Measurements from ENCODE around the gene GRIN1.

Gene GRIN1

GRCh38 chr9:137178939-137179630 lies 40.1 kb downstream of the GRIN1 start:
- peaks cover 46% of the 10 kb centered on the region for H3K36me3 ChIP-seq (ENCODE audit: control insufficient read depth, insufficient read depth, low read length)
- H3K27ac ChIP-seq (ENCODE audit: low read depth, low read length): no peak overlapping the region

GRCh38 chr9:137179761-137180160 lies 40.8 kb downstream of the GRIN1 start:
- Histone ChIP-seq H3K36me3 (ENCODE audit: control insufficient read depth, insufficient read depth, low read length) (peaks cover 52% of the 10 kb centered on the region), H3K9me3 (ENCODE audit: control insufficient read depth, insufficient read depth, low read length) (no peaks in the 10 kb centered on the region), H3K4me1 (ENCODE audit: control insufficient read depth, insufficient read depth, low read length) (no peaks in the 10 kb centered on the region; the same call in 1 of the 2 replicates), H3K27me3 (ENCODE audit: control insufficient read depth, insufficient read depth, low read length) (peaks cover 9% of the 10 kb centered on the region; the same call in 1 of the 2 replicates), H3K27ac (ENCODE audit: low read depth, low read length) (no peak overlapping the region), H3K9ac (ENCODE audit: low read depth, low read length) (no peak overlapping the region), H3K4me3 (ENCODE audit: low read depth, low read length) (no peak overlapping the region)

More at GRCh38 chr9:137178939-137179630, 40.1 kb downstream of the GRIN1 start:
- Histone ChIP-seq H3K9me3 (ENCODE audit: control insufficient read depth, insufficient read depth, low read length) (no peaks in the 10 kb centered on the region), H3K4me3 (ENCODE audit: low read depth, low read length) (no peak overlapping the region), H3K27me3 (ENCODE audit: control insufficient read depth, insufficient read depth, low read length) (peaks cover 11% of the 10 kb centered on the region; the same call in 1 of the 2 replicates), H3K4me1 (ENCODE audit: control insufficient read depth, insufficient read depth, low read length) (no peaks in the 10 kb centered on the region; the same call in 1 of the 2 replicates), H3K9ac (ENCODE audit: low read depth, low read length) (no peak overlapping the region)

GRCh38 chr9:137180491-137180890 lies 41.5 kb downstream of the GRIN1 start:
- H3K4me1 ChIP-seq (ENCODE audit: control insufficient read depth, insufficient read depth, low read length): no peaks in the 10 kb centered on the region; the same call in 1 of the 2 replicates
- peaks cover 57% of the 10 kb centered on the region for H3K36me3 ChIP-seq (ENCODE audit: control insufficient read depth, insufficient read depth, low read length)
- no peak overlapping the region for H3K27ac ChIP-seq (ENCODE audit: low read depth, low read length)

GRCh38 chr9:137181680-137182079 lies 42.7 kb downstream of the GRIN1 start:
- Histone ChIP-seq H3K27ac (ENCODE audit: low read depth, low read length) (no peak overlapping the region), H3K27me3 (ENCODE audit: control insufficient read depth, insufficient read depth, low read length) (no peaks in the 10 kb centered on the region), H3K9me3 (ENCODE audit: control insufficient read depth, insufficient read depth, low read length) (no peaks in the 10 kb centered on the region), H3K4me3 (ENCODE audit: low read depth, low read length) (no peak overlapping the region), H3K4me1 (ENCODE audit: control insufficient read depth, insufficient read depth, low read length) (no peaks in the 10 kb centered on the region), H3K36me3 (ENCODE audit: control insufficient read depth, insufficient read depth, low read length) (peaks cover 69% of the 10 kb centered on the region), H3K9ac (ENCODE audit: low read depth, low read length) (no peak overlapping the region)

More at GRCh38 chr9:137180491-137180890, 41.5 kb downstream of the GRIN1 start:
- Histone ChIP-seq H3K27me3 (ENCODE audit: control insufficient read depth, insufficient read depth, low read length) (peaks cover 5% of the 10 kb centered on the region; the same call in 1 of the 2 replicates), H3K4me3 (ENCODE audit: low read depth, low read length) (no peak overlapping the region), H3K9me3 (ENCODE audit: control insufficient read depth, insufficient read depth, low read length) (no peaks in the 10 kb centered on the region), H3K9ac (ENCODE audit: low read depth, low read length) (no peak overlapping the region)

- H3K27ac ChIP-seq (ENCODE audit: low read depth, low read length): no peak overlapping the region
- H3K9me3 ChIP-seq (ENCODE audit: control insufficient read depth, insufficient read depth, low read length): no peaks in the 10 kb centered on the region
- no peak overlapping the region for H3K9ac ChIP-seq (ENCODE audit: low read depth, low read length)
- H3K4me3 ChIP-seq (ENCODE audit: low read depth, low read length): no peak overlapping the region
- H3K4me1 ChIP-seq (ENCODE audit: control insufficient read depth, insufficient read depth, low read length): no peaks in the 10 kb centered on the region
- peaks cover 75% of the 10 kb centered on the region for H3K36me3 ChIP-seq (ENCODE audit: control insufficient read depth, insufficient read depth, low read length)
- no peaks in the 10 kb centered on the region for H3K27me3 ChIP-seq (ENCODE audit: control insufficient read depth, insufficient read depth, low read length)
Measured at GRCh38 chr9:137182836-137183235, 43.9 kb downstream of the GRIN1 start.

GRCh38 chr9:137183980-137184595 lies 45.1 kb downstream of the GRIN1 start:
- Histone ChIP-seq H3K4me3 (ENCODE audit: low read depth, low read length) (no peak overlapping the region), H3K36me3 (ENCODE audit: control insufficient read depth, insufficient read depth, low read length) (peaks cover 71% of the 10 kb centered on the region)

GRCh38 chr9:137184881-137185660 lies 46.1 kb downstream of the GRIN1 start:
- no peaks in the 10 kb centered on the region for H3K4me1 ChIP-seq (ENCODE audit: control insufficient read depth, insufficient read depth, low read length)
- H3K27ac ChIP-seq (ENCODE audit: low read depth, low read length): no peak overlapping the region
- H3K27me3 ChIP-seq (ENCODE audit: control insufficient read depth, insufficient read depth, low read length): no peaks in the 10 kb centered on the region
- no peaks in the 10 kb centered on the region for H3K9me3 ChIP-seq (ENCODE audit: control insufficient read depth, insufficient read depth, low read length)
- no peak overlapping the region for H3K4me3 ChIP-seq (ENCODE audit: low read depth, low read length)
- H3K9ac ChIP-seq (ENCODE audit: low read depth, low read length): no peak overlapping the region
- H3K36me3 ChIP-seq (ENCODE audit: control insufficient read depth, insufficient read depth, low read length): peaks cover 66% of the 10 kb centered on the region

More at GRCh38 chr9:137183980-137184595, 45.1 kb downstream of the GRIN1 start:
- H3K27ac ChIP-seq (ENCODE audit: low read depth, low read length): no peak overlapping the region
- no peaks in the 10 kb centered on the region for H3K9me3 ChIP-seq (ENCODE audit: control insufficient read depth, insufficient read depth, low read length)
- no peaks in the 10 kb centered on the region for H3K27me3 ChIP-seq (ENCODE audit: control insufficient read depth, insufficient read depth, low read length)
- no peaks in the 10 kb centered on the region for H3K4me1 ChIP-seq (ENCODE audit: control insufficient read depth, insufficient read depth, low read length)
- H3K9ac ChIP-seq (ENCODE audit: low read depth, low read length): no peak overlapping the region

- Histone ChIP-seq H3K27me3 (ENCODE audit: control insufficient read depth, insufficient read depth, low read length) (no peaks in the 10 kb centered on the region), H3K9ac (ENCODE audit: low read depth, low read length) (no peak overlapping the region), H3K36me3 (ENCODE audit: control insufficient read depth, insufficient read depth, low read length) (peaks cover 66% of the 10 kb centered on the region), H3K4me3 (ENCODE audit: low read depth, low read length) (no peak overlapping the region), H3K4me1 (ENCODE audit: control insufficient read depth, insufficient read depth, low read length) (no peaks in the 10 kb centered on the region), H3K9me3 (ENCODE audit: control insufficient read depth, insufficient read depth, low read length) (no peaks in the 10 kb centered on the region), H3K27ac (ENCODE audit: low read depth, low read length) (no peak overlapping the region)
Measured at GRCh38 chr9:137185921-137186320, 47.0 kb downstream of the GRIN1 start.

GRCh38 chr9:137186385-137186784 lies 47.4 kb downstream of the GRIN1 start:
- H3K9ac ChIP-seq (ENCODE audit: low read depth, low read length): no peak overlapping the region
- H3K27ac ChIP-seq (ENCODE audit: low read depth, low read length): no peak overlapping the region
- H3K27me3 ChIP-seq (ENCODE audit: control insufficient read depth, insufficient read depth, low read length): no peaks in the 10 kb centered on the region
- H3K4me1 ChIP-seq (ENCODE audit: control insufficient read depth, insufficient read depth, low read length): no peaks in the 10 kb centered on the region
- H3K36me3 ChIP-seq (ENCODE audit: control insufficient read depth, insufficient read depth, low read length): peaks cover 63% of the 10 kb centered on the region
- no peak overlapping the region for H3K4me3 ChIP-seq (ENCODE audit: low read depth, low read length)
- H3K9me3 ChIP-seq (ENCODE audit: control insufficient read depth, insufficient read depth, low read length): no peaks in the 10 kb centered on the region

- H3K27ac ChIP-seq (ENCODE audit: low read depth, low read length): no peak overlapping the region
- H3K9me3 ChIP-seq (ENCODE audit: control insufficient read depth, insufficient read depth, low read length): no peaks in the 10 kb centered on the region
- peaks cover 66% of the 10 kb centered on the region for H3K36me3 ChIP-seq (ENCODE audit: control insufficient read depth, insufficient read depth, low read length)
- no peaks in the 10 kb centered on the region for H3K4me1 ChIP-seq (ENCODE audit: control insufficient read depth, insufficient read depth, low read length)
- peak overlapping the region; percentile 87 for H3K4me3 ChIP-seq (ENCODE audit: low read depth, low read length)
- H3K27me3 ChIP-seq (ENCODE audit: control insufficient read depth, insufficient read depth, low read length): no peaks in the 10 kb centered on the region
- no peak overlapping the region for H3K9ac ChIP-seq (ENCODE audit: low read depth, low read length)
Measured at GRCh38 chr9:137187386-137187785, 48.4 kb downstream of the GRIN1 start.

Measured in HUES48 (cell line).